ENCODE measurements around the gene CDC14B. TPM values are rescaled to one million over a fixed set of nuclear protein-coding genes. Genes with fewer than 3 reads are reported as not detected.
"Not testable (repeated sequence)": the region's sequence is repeated elsewhere in the genome, so short reads cannot be mapped to it uniquely, and the experiment has no call there.

The CDC14B gene
- polyA plus RNA-seq, 4 donors = 8.5 to 20.8 (median 14.1) TPM

DNA sequence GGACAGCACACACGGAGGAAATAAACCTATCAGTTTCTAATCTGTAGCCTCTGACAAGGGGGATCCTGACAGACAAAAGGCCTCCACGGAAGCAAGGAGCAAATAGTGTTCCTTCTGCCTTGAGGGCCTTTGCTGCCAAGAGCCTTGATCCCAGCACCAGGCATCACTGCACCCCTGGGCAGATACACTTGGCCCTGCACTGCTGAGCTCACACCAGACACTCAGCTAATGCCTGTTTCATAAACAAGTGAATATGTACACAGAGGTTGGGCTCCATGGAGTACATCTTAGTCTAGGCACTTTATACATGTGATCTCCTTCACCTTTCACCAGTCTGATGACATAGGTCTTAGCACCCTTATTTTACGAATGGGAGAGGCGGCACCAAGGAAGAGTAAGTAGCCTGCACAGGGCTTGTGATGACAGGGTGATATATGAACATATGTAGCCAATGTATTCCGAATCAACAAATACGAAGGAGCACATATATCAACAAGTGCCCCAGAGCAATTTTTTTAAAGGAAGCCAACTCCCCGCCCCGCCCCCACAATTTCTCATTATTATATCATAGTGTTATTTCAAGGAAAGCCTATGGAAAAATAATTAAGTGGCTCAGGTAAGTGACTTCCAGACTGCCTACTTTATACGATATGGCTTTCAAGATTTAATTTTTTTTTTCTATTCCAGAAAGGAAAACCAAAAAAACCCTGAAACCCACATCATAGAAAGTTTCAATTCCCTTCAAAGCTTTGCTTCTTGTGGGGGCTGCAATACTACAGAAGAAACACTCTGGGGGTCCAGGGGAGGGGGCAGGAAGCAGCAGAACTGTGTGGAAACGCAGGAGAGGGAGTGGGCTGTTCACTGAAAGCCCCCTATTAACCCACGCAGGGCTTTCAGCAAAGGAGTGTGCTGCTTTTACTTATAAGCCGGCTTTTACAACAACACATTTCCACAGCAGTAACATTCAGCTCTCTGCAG, 32.0 kb downstream of the CDC14B start:
- Histone ChIP-seq H3K4me1 (ENCODE audit: control insufficient read depth in 3 of 3, insufficient read depth in 2 of 3, low read depth in 1 of 3, low read length in 2 of 3) (no peaks in the 10 kb centered on the region), H3K4me3 (ENCODE audit: low read depth in 1 of 3, low read length in 3 of 3) (no peak overlapping the region), H3K36me3 (ENCODE audit: control insufficient read depth in 3 of 3, insufficient read depth in 2 of 3, low read depth in 1 of 3, low read length in 3 of 3) (no peaks in the 10 kb centered on the region), H3K27ac (ENCODE audit: low read depth in 1 of 3, low read length in 2 of 3) (no peak overlapping the region), H3K9me3 (ENCODE audit: control insufficient read depth in 2 of 2, insufficient read depth in 1 of 2, low read depth in 1 of 2, low read length in 1 of 2) (no peaks in the 10 kb centered on the region), H3K27me3 (ENCODE audit: control insufficient read depth in 3 of 3, insufficient read depth in 3 of 3, low read length in 3 of 3) (no peaks in the 10 kb centered on the region)
- DNase-seq (no peak), FAIRE-seq (no peak)
- WGBS, 3 donors = 81 to 89% (median 85%) methylated on average over 12 of the region's 12 CpGs

DNA sequence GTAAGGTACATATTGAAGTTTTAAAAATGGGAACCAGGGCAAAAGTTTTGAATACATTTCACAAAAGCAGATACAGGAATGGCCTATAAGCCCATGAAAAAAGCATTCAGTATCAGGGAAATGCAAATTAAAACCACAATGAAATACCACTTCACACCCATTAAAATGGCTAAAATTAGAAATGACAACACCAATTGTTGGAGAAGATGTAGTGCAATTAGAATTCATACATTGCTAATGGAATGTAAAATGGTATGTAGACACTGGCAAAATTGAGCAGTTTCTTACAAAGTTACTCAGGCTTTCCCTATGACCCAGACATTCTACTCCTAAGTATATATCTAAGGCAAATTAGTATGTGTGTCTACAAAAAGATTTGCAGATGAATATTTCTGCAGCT, 34.2 kb downstream of the CDC14B start:
- FAIRE-seq = no peak
- Histone ChIP-seq H3K4me1 (ENCODE audit: control insufficient read depth in 3 of 3, insufficient read depth in 2 of 3, low read depth in 1 of 3, low read length in 2 of 3) (no peaks in the 10 kb centered on the region), H3K36me3 (ENCODE audit: control insufficient read depth in 3 of 3, insufficient read depth in 2 of 3, low read depth in 1 of 3, low read length in 3 of 3) (no peaks in the 10 kb centered on the region)

GRCh38 chr9:96582199-96582598, 37.4 kb downstream of the CDC14B start:
- DNase-seq; H3K27me3 ChIP-seq (ENCODE audit: control insufficient read depth in 3 of 3, insufficient read depth in 3 of 3, low read length in 3 of 3); H3K36me3 ChIP-seq (ENCODE audit: control insufficient read depth in 3 of 3, insufficient read depth in 2 of 3, low read depth in 1 of 3, low read length in 3 of 3); H3K4me3 ChIP-seq (ENCODE audit: low read depth in 1 of 3, low read length in 3 of 3); H3K4me1 ChIP-seq (ENCODE audit: control insufficient read depth in 3 of 3, insufficient read depth in 2 of 3, low read depth in 1 of 3, low read length in 2 of 3); H3K9me3 ChIP-seq (ENCODE audit: control insufficient read depth in 2 of 2, insufficient read depth in 1 of 2, low read depth in 1 of 2, low read length in 1 of 2); H3K27ac ChIP-seq (ENCODE audit: low read depth in 1 of 3, low read length in 2 of 3); FAIRE-seq: not testable (repeated sequence)
- WGBS, 3 donors = 81 to 88% (median 87%) methylated on average over 2 of the region's 2 CpGs

More for the DNA sequence above, 34.2 kb downstream of the CDC14B start:
- H3K27me3 ChIP-seq (ENCODE audit: control insufficient read depth in 3 of 3, insufficient read depth in 3 of 3, low read length in 3 of 3) = no peaks in the 10 kb centered on the region
- H3K9me3 ChIP-seq (ENCODE audit: control insufficient read depth in 2 of 2, insufficient read depth in 1 of 2, low read depth in 1 of 2, low read length in 1 of 2) = no peaks in the 10 kb centered on the region
- no peak overlapping the region for H3K4me3 ChIP-seq (ENCODE audit: low read depth in 1 of 3, low read length in 3 of 3)
- DNase-seq = no peak
- H3K27ac ChIP-seq (ENCODE audit: low read depth in 1 of 3, low read length in 2 of 3) = no peak overlapping the region

DNA sequence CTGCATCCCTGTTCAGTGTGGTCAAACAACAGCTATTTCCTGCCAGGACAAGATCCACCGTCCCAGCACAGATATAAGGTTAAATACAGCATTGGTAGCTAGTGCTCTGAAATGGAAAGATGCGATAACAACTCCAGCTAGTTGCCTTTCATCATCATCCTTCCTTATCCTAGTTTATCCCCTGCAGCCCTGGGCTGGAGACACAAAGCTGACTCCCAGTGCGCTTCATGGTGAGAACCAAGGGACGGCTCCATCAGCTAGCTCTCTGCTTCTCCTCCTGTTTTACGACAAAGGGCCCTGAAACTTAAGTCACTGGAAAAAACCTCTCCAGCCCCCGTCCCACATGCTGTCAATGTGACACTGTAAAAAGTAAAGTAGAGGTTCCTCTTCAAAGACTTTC, 37.9 kb downstream of the CDC14B start:
- H3K27ac ChIP-seq (ENCODE audit: low read depth in 1 of 3, low read length in 2 of 3) = no peak overlapping the region
- H3K36me3 ChIP-seq (ENCODE audit: control insufficient read depth in 3 of 3, insufficient read depth in 2 of 3, low read depth in 1 of 3, low read length in 3 of 3) = no peaks in the 10 kb centered on the region
- DNase-seq (no peak), FAIRE-seq (no peak)
- H3K4me1 ChIP-seq (ENCODE audit: control insufficient read depth in 3 of 3, insufficient read depth in 2 of 3, low read depth in 1 of 3, low read length in 2 of 3) = no peaks in the 10 kb centered on the region
- 85 to 93% (median 89%) methylated on average over 6 of the region's 6 CpGs for WGBS, 3 donors
- H3K9me3 ChIP-seq (ENCODE audit: control insufficient read depth in 2 of 2, insufficient read depth in 1 of 2, low read depth in 1 of 2, low read length in 1 of 2) = no peaks in the 10 kb centered on the region
- H3K27me3 ChIP-seq (ENCODE audit: control insufficient read depth in 3 of 3, insufficient read depth in 3 of 3, low read length in 3 of 3) = no peaks in the 10 kb centered on the region
- H3K4me3 ChIP-seq (ENCODE audit: low read depth in 1 of 3, low read length in 3 of 3) = no peak overlapping the region

DNA sequence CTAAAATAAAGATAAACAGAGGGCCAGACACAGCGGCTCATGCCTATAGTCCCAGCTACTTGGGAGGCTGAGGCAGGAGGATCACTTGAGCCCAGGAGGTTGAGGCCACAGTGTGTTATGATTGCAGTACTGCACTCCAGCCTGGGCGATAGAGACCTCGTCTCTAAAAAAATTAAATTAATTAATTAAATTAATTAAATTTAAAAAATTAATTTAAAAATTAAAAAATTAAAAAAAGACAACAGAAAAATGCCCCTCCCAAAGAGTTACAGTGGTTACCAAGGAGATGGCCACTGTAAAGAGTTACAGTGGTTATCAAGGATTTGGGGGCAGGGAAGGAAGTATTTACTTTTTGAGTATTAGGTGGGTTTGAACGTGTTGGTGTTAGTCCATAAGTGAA, 38.3 kb downstream of the CDC14B start:
- Histone ChIP-seq H3K27me3 (ENCODE audit: control insufficient read depth in 3 of 3, insufficient read depth in 3 of 3, low read length in 3 of 3) (no peaks in the 10 kb centered on the region), H3K4me1 (ENCODE audit: control insufficient read depth in 3 of 3, insufficient read depth in 2 of 3, low read depth in 1 of 3, low read length in 2 of 3) (no peaks in the 10 kb centered on the region), H3K9me3 (ENCODE audit: control insufficient read depth in 2 of 2, insufficient read depth in 1 of 2, low read depth in 1 of 2, low read length in 1 of 2) (no peaks in the 10 kb centered on the region), H3K36me3 (ENCODE audit: control insufficient read depth in 3 of 3, insufficient read depth in 2 of 3, low read depth in 1 of 3, low read length in 3 of 3) (no peaks in the 10 kb centered on the region), H3K27ac (ENCODE audit: low read depth in 1 of 3, low read length in 2 of 3) (no peak overlapping the region), H3K4me3 (ENCODE audit: low read depth in 1 of 3, low read length in 3 of 3) (no peak overlapping the region)
- DNase-seq = no peak
- FAIRE-seq = no peak
- WGBS, 3 donors = 79 to 91% (median 90%) methylated on average over 4 of the region's 4 CpGs

- no peaks in the 10 kb centered on the region for H3K36me3 ChIP-seq (ENCODE audit: control insufficient read depth in 3 of 3, insufficient read depth in 2 of 3, low read depth in 1 of 3, low read length in 3 of 3)
- H3K27ac ChIP-seq (ENCODE audit: low read depth in 1 of 3, low read length in 2 of 3) = no peak overlapping the region
- 72 to 82% (median 72%) methylated on average over 8 of the region's 8 CpGs for WGBS, 3 donors
- no peaks in the 10 kb centered on the region for H3K9me3 ChIP-seq (ENCODE audit: control insufficient read depth in 2 of 2, insufficient read depth in 1 of 2, low read depth in 1 of 2, low read length in 1 of 2)
- no peak overlapping the region for H3K4me3 ChIP-seq (ENCODE audit: low read depth in 1 of 3, low read length in 3 of 3)
- DNase-seq (no peak), FAIRE-seq (no peak)
- no peaks in the 10 kb centered on the region for H3K27me3 ChIP-seq (ENCODE audit: control insufficient read depth in 3 of 3, insufficient read depth in 3 of 3, low read length in 3 of 3)
- no peaks in the 10 kb centered on the region for H3K4me1 ChIP-seq (ENCODE audit: control insufficient read depth in 3 of 3, insufficient read depth in 2 of 3, low read depth in 1 of 3, low read length in 2 of 3)
Measured at GRCh38 chr9:96574931-96575351, 44.7 kb downstream of the CDC14B start.

DNA sequence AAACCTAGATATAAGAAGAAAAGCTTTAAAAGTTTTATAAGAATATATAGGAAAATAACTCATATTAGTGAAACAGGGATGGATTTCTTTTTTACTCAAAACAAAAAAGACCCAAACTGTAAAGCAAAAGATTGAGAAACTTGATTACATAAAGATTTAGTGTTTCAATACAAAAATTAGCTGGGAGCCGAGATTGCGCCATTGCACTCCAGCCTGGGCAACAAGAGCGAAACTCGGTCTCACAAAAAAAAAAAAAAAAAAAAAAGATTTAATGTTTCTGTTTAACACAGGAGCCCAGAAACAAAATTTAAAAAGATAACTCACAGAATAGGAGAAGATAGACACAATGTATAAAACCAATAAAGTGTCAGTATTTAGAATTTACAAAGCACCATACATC, 45.2 kb downstream of the CDC14B start:
- H3K27ac ChIP-seq (ENCODE audit: low read depth in 1 of 3, low read length in 2 of 3) = no peak overlapping the region
- DNase-seq = no peak
- H3K9me3 ChIP-seq (ENCODE audit: control insufficient read depth in 2 of 2, insufficient read depth in 1 of 2, low read depth in 1 of 2, low read length in 1 of 2) = no peaks in the 10 kb centered on the region
- no peaks in the 10 kb centered on the region for H3K27me3 ChIP-seq (ENCODE audit: control insufficient read depth in 3 of 3, insufficient read depth in 3 of 3, low read length in 3 of 3)
- WGBS, 3 donors = 90 to 92% (median 91%) methylated on average over 4 of the region's 4 CpGs
- H3K4me3 ChIP-seq (ENCODE audit: low read depth in 1 of 3, low read length in 3 of 3) = no peak overlapping the region
- no peaks in the 10 kb centered on the region for H3K36me3 ChIP-seq (ENCODE audit: control insufficient read depth in 3 of 3, insufficient read depth in 2 of 3, low read depth in 1 of 3, low read length in 3 of 3)
- no peaks in the 10 kb centered on the region for H3K4me1 ChIP-seq (ENCODE audit: control insufficient read depth in 3 of 3, insufficient read depth in 2 of 3, low read depth in 1 of 3, low read length in 2 of 3)
- no peak for FAIRE-seq

DNA sequence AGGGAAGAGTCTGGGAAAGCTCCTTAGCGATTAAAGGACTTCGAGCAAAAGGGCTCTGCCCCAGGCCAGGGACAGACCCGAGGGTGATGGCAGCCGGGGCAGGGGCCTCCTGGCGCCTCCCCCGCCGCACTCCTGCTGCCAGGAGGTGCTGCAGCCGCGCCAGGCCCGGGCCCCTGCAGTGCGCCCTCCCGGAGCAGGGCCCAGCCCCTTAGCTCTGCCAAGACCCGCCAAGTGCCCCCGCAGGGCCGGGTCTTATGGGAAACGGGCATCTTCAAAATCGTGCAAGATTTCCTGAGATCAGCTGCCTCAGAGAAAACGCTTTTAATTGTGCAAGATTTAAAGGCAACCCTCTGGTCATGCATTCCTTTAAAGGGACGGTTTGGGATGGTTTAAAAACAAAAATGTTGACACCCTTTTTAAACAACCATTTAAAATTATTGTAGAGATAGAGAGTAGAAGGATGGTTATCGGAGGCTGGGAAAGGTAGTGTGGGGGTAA, 52.4 kb downstream of the CDC14B start:
- peaks cover 0 to 1% (median 0%) of the 10 kb centered on the region in 3 donors for H3K36me3 ChIP-seq (ENCODE audit: control insufficient read depth in 3 of 3, insufficient read depth in 2 of 3, low read depth in 1 of 3, low read length in 3 of 3)
- no peak for DNase-seq

More for the DNA sequence above, 52.4 kb downstream of the CDC14B start:
- no peaks in the 10 kb centered on the region for H3K9me3 ChIP-seq (ENCODE audit: control insufficient read depth in 2 of 2, insufficient read depth in 1 of 2, low read depth in 1 of 2, low read length in 1 of 2)
- FAIRE-seq = no peak
- H3K27ac ChIP-seq (ENCODE audit: low read depth in 1 of 3, low read length in 2 of 3) = peak overlapping the region; percentile 89 to 99 (median 98)
- WGBS, 3 donors = 5 to 7% (median 5%) methylated on average over 17 to 20 of the region's 20 CpGs
- H3K4me3 ChIP-seq (ENCODE audit: low read depth in 1 of 3, low read length in 3 of 3) = peak overlapping the region; percentile 45 to 67 (median 62)
- peaks cover 0 to 12% (median 0%) of the 10 kb centered on the region in 3 donors for H3K4me1 ChIP-seq (ENCODE audit: control insufficient read depth in 3 of 3, insufficient read depth in 2 of 3, low read depth in 1 of 3, low read length in 2 of 3)
- no peaks in the 10 kb centered on the region for H3K27me3 ChIP-seq (ENCODE audit: control insufficient read depth in 3 of 3, insufficient read depth in 3 of 3, low read length in 3 of 3)
